ENCODE results near the gene FXR2. TPM values are rescaled to one million over a fixed set of nuclear protein-coding genes. Genes with fewer than 3 reads are reported as not detected.

Gene FXR2
- total RNA-seq (2014; rRNA removed; shearing (Covaris generic)), result 78.4 and 79.8 TPM in 2 replicates

GRCh38 chr17:7614425-7615264 lies at the start of gene FXR2:
TSS of gene FXR2 (minus strand) at chr17:7614897. CDS start at chr17:7614532, 365 bp downstream.

GRCh38 chr17:7650509-7651096 lies 35.9 kb upstream of the FXR2 start, which contains the start of gene ATP1B2:
TSS of gene ATP1B2 (plus strand) at chr17:7650926. CDS start at chr17:7651519, 593 bp downstream.

GRCh38 chr17:7629939-7630571 lies 15.4 kb upstream of the FXR2 start, which contains the start of gene SHBG:
TSS of gene SHBG (plus strand) at chr17:7630135. CDS start at chr17:7630173, 38 bp downstream.

GRCh38 chr17:7627250-7628121 lies 12.8 kb upstream of the FXR2 start, which contains the start of gene SAT2:
TSS of gene SAT2 (minus strand) at chr17:7627821. CDS start at chr17:7627635, 186 bp downstream.

GRCh38 chr17:7589891-7590691 lies 24.6 kb downstream of the FXR2 start, which contains the start of gene SOX15:
TSS of gene SOX15 (minus strand) at chr17:7590094. CDS start at chr17:7589676, 418 bp downstream.

GRCh38 chr17:7583253-7584109 lies 31.2 kb downstream of the FXR2 start, which contains the start of gene MPDU1:
TSS of gene MPDU1 (plus strand) at chr17:7583852. CDS start at chr17:7583863, 11 bp downstream.

GRCh38 chr17:7579001-7579833 lies 35.5 kb downstream of the FXR2 start, which contains the start of gene CD68:
TSS of gene CD68 (plus strand) at chr17:7579638. CDS start at chr17:7579678, 40 bp downstream.

GRCh38 chr17:7561589-7562207 lies 53.0 kb downstream of the FXR2 start, which contains the start of gene SENP3:
TSS of gene SENP3 (plus strand) at chr17:7561919. CDS start at chr17:7563077, 1,158 bp downstream.

GRCh38 chr17:7558544-7559319 lies 56.0 kb downstream of the FXR2 start, which contains the start of gene TNFSF13:
TSS of gene TNFSF13 (plus strand) at chr17:7558750. CDS start at chr17:7559040, 290 bp downstream.

GRCh38 chr17:7548585-7549400 lies 65.9 kb downstream of the FXR2 start, which contains the start of gene TNFSF12:
TSS of gene TNFSF12 (plus strand) at chr17:7549058. CDS start at chr17:7549154, 96 bp downstream.

Small RNA genes lying within 50 kb of the gene (small RNA-seq; reads per million reads assigned to genes)
- gene CD68, result not detected
- gene SNORA48, result not detected
- not detected for gene SNORD10

Other genes starting within 250 kb of the FXR2 start
- gene TNK1, start 233.8 kb downstream of the FXR2 start, total RNA-seq (2014; rRNA removed; shearing (Covaris generic)), result 1.0 and 2.4 TPM in 2 replicates
- 32.1 and 34.0 TPM in 2 replicates for gene PLSCR3, start 220.4 kb downstream of the FXR2 start, total RNA-seq (2014; rRNA removed; shearing (Covaris generic))
- gene TMEM256, start 210.8 kb downstream of the FXR2 start, total RNA-seq (2014; rRNA removed; shearing (Covaris generic)), result 111 and 127 TPM in 2 replicates
- gene NLGN2, start 207.1 kb downstream of the FXR2 start, total RNA-seq (2014; rRNA removed; shearing (Covaris generic)), result 9.7 and 10.0 TPM in 2 replicates
- not detected in 2 replicates for gene SPEM1, start 194.6 kb downstream of the FXR2 start, total RNA-seq (2014; rRNA removed; shearing (Covaris generic))
- not detected in 2 replicates for gene SPEM2, start 189.3 kb downstream of the FXR2 start, total RNA-seq (2014; rRNA removed; shearing (Covaris generic))
- not detected in 2 replicates for gene SPEM3, start 186.0 kb downstream of the FXR2 start, total RNA-seq (2014; rRNA removed; shearing (Covaris generic))
- gene TMEM102, start 179.5 kb downstream of the FXR2 start, total RNA-seq (2014; rRNA removed; shearing (Covaris generic)), result 4.0 and 7.8 TPM in 2 replicates
- gene FGF11, start 175.4 kb downstream of the FXR2 start, total RNA-seq (2014; rRNA removed; shearing (Covaris generic)), result 0.38 and 0.98 TPM in 2 replicates
- 6.1 and 6.9 TPM in 2 replicates for gene CHRNB1, start 169.8 kb downstream of the FXR2 start, total RNA-seq (2014; rRNA removed; shearing (Covaris generic))
- gene ZBTB4, start 135.3 kb downstream of the FXR2 start, total RNA-seq (2014; rRNA removed; shearing (Covaris generic)), result 12.8 and 13.5 TPM in 2 replicates
- not detected in 2 replicates for gene SLC35G6, start 133.5 kb downstream of the FXR2 start, total RNA-seq (2014; rRNA removed; shearing (Covaris generic))
- gene POLR2A, start 130.5 kb downstream of the FXR2 start, total RNA-seq (2014; rRNA removed; shearing (Covaris generic)), result 53.6 and 115 TPM in 2 replicates
- 0.45 and 0.66 TPM in 2 replicates for gene TNFSF12, start 65.8 kb downstream of the FXR2 start, total RNA-seq (2014; rRNA removed; shearing (Covaris generic))
- 0.90 and 1.5 TPM in 2 replicates for gene TNFSF13, start 56.1 kb downstream of the FXR2 start, total RNA-seq (2014; rRNA removed; shearing (Covaris generic))
- 96.6 and 98.8 TPM in 2 replicates for gene SENP3, start 53.0 kb downstream of the FXR2 start, total RNA-seq (2014; rRNA removed; shearing (Covaris generic))
- 29.1 and 38.4 TPM in 2 replicates for gene CD68, start 35.3 kb downstream of the FXR2 start, total RNA-seq (2014; rRNA removed; shearing (Covaris generic))
- gene MPDU1, start 31.0 kb downstream of the FXR2 start, total RNA-seq (2014; rRNA removed; shearing (Covaris generic)), result 88.3 and 111 TPM in 2 replicates
- gene SOX15, start 24.8 kb downstream of the FXR2 start, total RNA-seq (2014; rRNA removed; shearing (Covaris generic)), result 0.60 TPM in 1 of 2 replicates, not detected in the other
- gene SAT2, start 12.9 kb upstream of the FXR2 start, total RNA-seq (2014; rRNA removed; shearing (Covaris generic)), result 36.6 and 36.9 TPM in 2 replicates
- not detected in 2 replicates for gene SHBG, start 15.2 kb upstream of the FXR2 start, total RNA-seq (2014; rRNA removed; shearing (Covaris generic))
- 0.03 and 0.08 TPM in 2 replicates for gene ATP1B2, start 36.0 kb upstream of the FXR2 start, total RNA-seq (2014; rRNA removed; shearing (Covaris generic))
- 40.1 and 41.7 TPM in 2 replicates for gene TP53, start 72.6 kb upstream of the FXR2 start, total RNA-seq (2014; rRNA removed; shearing (Covaris generic))
- 10.4 and 22.0 TPM in 2 replicates for gene WRAP53, start 73.6 kb upstream of the FXR2 start, total RNA-seq (2014; rRNA removed; shearing (Covaris generic))
- 2.6 and 3.1 TPM in 2 replicates for gene EFNB3, start 90.3 kb upstream of the FXR2 start, total RNA-seq (2014; rRNA removed; shearing (Covaris generic))
- gene DNAH2, start 102.8 kb upstream of the FXR2 start, total RNA-seq (2014; rRNA removed; shearing (Covaris generic)), result 4.2 and 8.5 TPM in 2 replicates
- 38.3 and 73.9 TPM in 2 replicates for gene KDM6B, start 219.3 kb upstream of the FXR2 start, total RNA-seq (2014; rRNA removed; shearing (Covaris generic))
- gene TMEM88, start 240.2 kb upstream of the FXR2 start, total RNA-seq (2014; rRNA removed; shearing (Covaris generic)), result 1.4 TPM in 1 of 2 replicates, not detected in the other
- gene NAA38, start 242.7 kb upstream of the FXR2 start, total RNA-seq (2014; rRNA removed; shearing (Covaris generic)), result 159 and 172 TPM in 2 replicates
- 9.3 and 11.5 TPM in 2 replicates for gene CYB5D1, start 243.1 kb upstream of the FXR2 start, total RNA-seq (2014; rRNA removed; shearing (Covaris generic))

Measured in A375 (cell line).